Kidney (tissue), 14 donors: ENCODE results near the gene OPN3. TPM values are rescaled to one million over a fixed set of nuclear protein-coding genes. Genes with fewer than 3 reads are reported as not detected.

Experiments
- DNase-seq, 5 donors: peaks; one replicate each; pipeline ENCODE4 v3.0.0-alpha.2; 2013 to 2020
- FAIRE-seq: peaks from 2 replicates; lab custom pipeline; 2012; peaks lifted over from hg19 to GRCh38; lab: Jason Lieb, UNC
- H3K27ac ChIP-seq, 2 donors: one replicate each; pipeline ENCODE4 v1.7.0; 2013; ENCODE audit warnings: low read depth in 2 of 2, low read length in 2 of 2, inconsistent platforms in 1 of 2
- H3K27me3 ChIP-seq: one replicate; pipeline ENCODE4 v1.7.1; 2013; ENCODE audit warnings: low read length, inconsistent platforms; ENCODE audit not compliant: control insufficient read depth, insufficient read depth
- H3K36me3 ChIP-seq, 3 donors: one replicate each; pipeline versions ENCODE4 v1.7.0 to v1.7.1; 2013; ENCODE audit warnings: low read length in 3 of 3, control low read depth in 1 of 3, inconsistent platforms in 1 of 3; ENCODE audit not compliant: insufficient read depth in 3 of 3, control insufficient read depth in 2 of 3
- H3K4me1 ChIP-seq, 3 donors: one replicate each; pipeline versions ENCODE4 v1.7.0 to v1.7.1; 2013; ENCODE audit warnings: low read length in 3 of 3, inconsistent platforms in 1 of 3, low read depth in 1 of 3; ENCODE audit not compliant: control insufficient read depth in 2 of 3, insufficient read depth in 2 of 3
- H3K4me3 ChIP-seq, 3 donors: one replicate each; pipeline versions ENCODE4 v1.7.0 to v1.8.1; 2013; ENCODE audit warnings: low read length in 3 of 3, control low read depth in 1 of 3, inconsistent platforms in 1 of 3
- H3K9ac ChIP-seq, 3 donors: one replicate each; pipeline versions ENCODE4 v1.7.0 to v1.7.1; 2013; ENCODE audit warnings: low read length in 3 of 3, control low read depth in 1 of 3, inconsistent platforms in 1 of 3
- H3K9me3 ChIP-seq, 3 donors: one replicate each; pipeline versions ENCODE4 v1.7.0 to v1.7.1; 2013; ENCODE audit warnings: low read length in 3 of 3, control low read depth in 1 of 3, inconsistent platforms in 1 of 3; ENCODE audit not compliant: control insufficient read depth in 2 of 3, insufficient read depth in 1 of 3
- CTCF ChIP-seq: IDR thresholded peaks from 3 replicates; pipeline ENCODE4 v1.5.1; 2012; ENCODE audit warnings: mild to moderate bottlenecking, moderate library complexity, borderline replicate concordance; ENCODE audit not compliant: insufficient read depth; ENCODE audit errors: extremely low read depth
- intact Hi-C: fragments of 100-400 bp; cut with DNase I; formaldehyde crosslinking; loops from one replicate; pipeline ENCODE4 v1.11.1; 2022
- polyA plus RNA-seq: library from polyadenylated mRNA; stranded (reverse); fragments of 350-450 nt; fragmentation: Illumina TruSeq; extraction: RNeasy Lipid Tissue Mini Kit (QIAGEN cat#74804); gene quantifications from one replicate; pipeline ENCODE4 v1.2.3, GENCODE V29; 2014; ENCODE audit warnings: low read depth, low replicate concordance; ENCODE audit not compliant: insufficient read depth
- total RNA-seq: library from RNA; stranded (reverse); fragmentation: NEBNext Ultra II Directional; extraction: Animal tissue kit (Norgen Biotek cat#: 25700); gene quantifications from one replicate; pipeline ENCODE4 v1.2.1, GENCODE V29; 2021
- donor health status: control.
- donor health status: control.
- donor health status: control.
- donor health status: control.
- donor health status: control.
- donor health status: DM: yes; HTN: yes; CAD: no.
- donor health status: Normal renal cell carcinoma (clear cell type).

Gene OPN3
- total and polyA plus RNA-seq, 2 donors from 2014 or later: 12.3 to 15.8 TPM

- Histone ChIP-seq H3K27ac (no peak within 1 kb of the TSS), H3K4me3 (no peak within 1 kb of the TSS), H3K9me3 (no peaks in the 10 kb centered on the region), H3K36me3 (no peaks in the 10 kb centered on the region), H3K9ac (no peak within 1 kb of the TSS), H3K27me3 (no peaks in the 10 kb centered on the region), H3K4me1 (no peaks in the 10 kb centered on the region)
- TF ChIP-seq CTCF: no peak
- FAIRE-seq (no peak), DNase-seq (no peak)
- intact Hi-C loops: no loop called here
Observed at GRCh38 chr1:241652012-241652411, 11.8 kb upstream of the OPN3 start, which contains the start of gene WDR64. Gene WDR64, plus strand, starts transcription at chr1:241652281. Its CDS starts 204 bp downstream, at chr1:241652485.

- DNase-seq (no peak), FAIRE-seq (no peak)
- Histone ChIP-seq H3K9ac (no peak overlapping the region), H3K36me3 (no peaks in the 10 kb centered on the region), H3K4me3 (no peak overlapping the region), H3K4me1 (no peaks in the 10 kb centered on the region), H3K9me3 (no peaks in the 10 kb centered on the region), H3K27ac (no peak overlapping the region), H3K27me3 (no peaks in the 10 kb centered on the region)
- intact Hi-C loops: no loop called here
- no peak for TF ChIP-seq CTCF
Observed at GRCh38 chr1:241648159-241648558, 8.0 kb upstream of the OPN3 start.

GRCh38 chr1:241647658-241648057 is 7.5 kb upstream of the OPN3 start:
- H3K9ac ChIP-seq: no peak overlapping the region
- no peak overlapping the region for H3K4me3 ChIP-seq
- no peaks in the 10 kb centered on the region for H3K9me3 ChIP-seq
- no peak for TF ChIP-seq CTCF
- no peak overlapping the region for H3K27ac ChIP-seq
- no peaks in the 10 kb centered on the region for H3K4me1 ChIP-seq
- no peaks in the 10 kb centered on the region for H3K36me3 ChIP-seq
- intact Hi-C loops: no loop called here
- FAIRE-seq: no peak
- no peak for DNase-seq
- no peaks in the 10 kb centered on the region for H3K27me3 ChIP-seq

- FAIRE-seq (no peak), DNase-seq (no peak)
- Histone ChIP-seq H3K27ac (no peak overlapping the region), H3K4me1 (no peaks in the 10 kb centered on the region), H3K27me3 (no peaks in the 10 kb centered on the region), H3K36me3 (no peaks in the 10 kb centered on the region), H3K4me3 (no peak overlapping the region), H3K9ac (no peak overlapping the region), H3K9me3 (no peaks in the 10 kb centered on the region)
- intact Hi-C loops: no loop called here
- TF ChIP-seq CTCF: no peak
Observed at GRCh38 chr1:241646201-241646600, 6.0 kb upstream of the OPN3 start.
